Measurements from ENCODE around the gene LHFPL6. TPM values are rescaled to one million over a fixed set of nuclear protein-coding genes. Genes with fewer than 3 reads are reported as not detected.

The LHFPL6 gene
- total RNA-seq, 1 experiment from 2014 or later = 3.6 TPM

DNA sequence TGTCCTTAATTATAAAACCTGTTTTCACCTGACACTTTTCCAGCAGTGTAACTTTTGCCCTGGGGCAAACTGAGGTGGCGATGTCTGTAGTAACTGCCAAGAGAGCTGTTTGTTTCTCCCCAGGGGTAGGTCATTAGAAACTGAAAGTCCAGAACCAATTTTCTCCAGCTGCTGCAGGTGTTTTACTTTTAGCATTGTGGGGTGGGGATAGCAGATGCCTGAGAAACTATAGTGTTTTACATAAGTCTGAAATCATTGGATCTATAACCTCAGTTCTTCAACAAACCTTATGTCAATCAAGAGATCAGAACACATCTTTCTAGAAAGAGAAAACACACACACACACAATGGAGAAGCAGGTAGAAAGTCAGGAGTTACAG lies 92.7 kb downstream of the LHFPL6 start:
- Histone ChIP-seq H3K36me3 (ENCODE audit: control insufficient read depth, insufficient read depth, low read length) (no peaks in the 10 kb centered on the region), H3K4me1 (no peaks in the 10 kb centered on the region; the same call in 1 of the 2 replicates), H3K27me3 (replicated peaks; ENCODE audit: control insufficient read depth, insufficient read depth, low read length) (no peaks in the 10 kb centered on the region), H3K4me3 (ENCODE audit: low read depth, low read length) (no peak overlapping the region), H3K9me3 (no peaks in the 10 kb centered on the region)
- POLR2A ChIA-PET = no interaction called here
- BruUV-seq (replicated peaks) = no TSS peak
- H3K27me3 Mint-ChIP-seq (ENCODE audit: insufficient read depth, unreplicated experiment) = peaks cover 13% of the 10 kb centered on the region
- TF ChIP-seq, protein P1, sequence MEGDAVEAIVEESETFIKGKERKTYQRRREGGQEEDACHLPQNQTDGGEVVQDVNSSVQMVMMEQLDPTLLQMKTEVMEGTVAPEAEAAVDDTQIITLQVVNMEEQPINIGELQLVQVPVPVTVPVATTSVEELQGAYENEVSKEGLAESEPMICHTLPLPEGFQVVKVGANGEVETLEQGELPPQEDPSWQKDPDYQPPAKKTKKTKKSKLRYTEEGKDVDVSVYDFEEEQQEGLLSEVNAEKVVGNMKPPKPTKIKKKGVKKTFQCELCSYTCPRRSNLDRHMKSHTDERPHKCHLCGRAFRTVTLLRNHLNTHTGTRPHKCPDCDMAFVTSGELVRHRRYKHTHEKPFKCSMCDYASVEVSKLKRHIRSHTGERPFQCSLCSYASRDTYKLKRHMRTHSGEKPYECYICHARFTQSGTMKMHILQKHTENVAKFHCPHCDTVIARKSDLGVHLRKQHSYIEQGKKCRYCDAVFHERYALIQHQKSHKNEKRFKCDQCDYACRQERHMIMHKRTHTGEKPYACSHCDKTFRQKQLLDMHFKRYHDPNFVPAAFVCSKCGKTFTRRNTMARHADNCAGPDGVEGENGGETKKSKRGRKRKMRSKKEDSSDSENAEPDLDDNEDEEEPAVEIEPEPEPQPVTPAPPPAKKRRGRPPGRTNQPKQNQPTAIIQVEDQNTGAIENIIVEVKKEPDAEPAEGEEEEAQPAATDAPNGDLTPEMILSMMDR (IDR thresholded peaks at IDR 0.05; ENCODE audit: insufficient read depth in 1 of 2, low read depth in 1 of 2, low read length in 1 of 2, severe bottlenecking in 1 of 2, unreplicated experiment in 1 of 2) = no peak
- CTCF ChIA-PET = no interaction called here
- intact Hi-C loops (cut with micrococcal nuclease; ENCODE audit: unreplicated experiment) = no loop called here
- no peak overlapping the region for H3K4me3 Mint-ChIP-seq (ENCODE audit: unreplicated experiment)
- no peak overlapping the region for H3K27ac Mint-ChIP-seq (ENCODE audit: unreplicated experiment)
- peaks cover 9% of the 10 kb centered on the region for H3K4me1 Mint-ChIP-seq (ENCODE audit: low read depth, unreplicated experiment)
- DNase-seq = no peak
- no peaks in the 10 kb centered on the region for H3K36me3 Mint-ChIP-seq (ENCODE audit: insufficient read depth, unreplicated experiment)
- H3K9me3 Mint-ChIP-seq (ENCODE audit: unreplicated experiment) = no peaks in the 10 kb centered on the region

DNA sequence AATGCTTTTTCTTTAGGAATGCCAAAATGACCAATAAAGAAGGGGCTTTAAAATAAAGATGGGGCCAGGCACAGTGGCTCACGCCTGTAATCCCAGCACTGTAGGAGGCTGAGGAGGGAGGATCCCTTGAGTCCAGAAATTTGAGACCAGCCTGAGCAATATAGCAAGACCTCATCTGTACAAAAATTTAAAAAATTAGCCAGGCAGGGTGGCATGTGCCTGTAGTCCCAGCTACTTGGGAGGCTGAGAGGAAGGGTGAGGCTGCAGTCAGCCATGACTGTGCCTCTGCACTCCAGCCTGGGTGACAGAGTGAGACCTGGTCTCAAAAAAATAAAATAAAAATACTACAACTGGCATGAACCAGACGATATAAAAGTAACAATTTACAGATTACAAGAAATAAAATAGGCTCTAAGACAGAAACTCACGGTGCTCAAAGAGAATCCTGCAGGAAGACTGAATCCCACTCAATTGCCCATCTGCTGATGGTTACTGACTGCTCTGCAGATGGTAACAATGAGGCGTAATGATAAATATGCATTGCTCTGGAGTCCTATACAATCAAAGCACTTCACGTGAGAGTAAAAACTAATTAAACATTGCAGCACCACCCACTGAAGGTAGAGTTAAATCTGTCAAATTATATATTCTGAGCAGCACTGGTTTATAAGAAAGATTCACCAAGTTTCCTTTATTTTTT lies 93.2 kb downstream of the LHFPL6 start:
- TF ChIP-seq, protein P1 (IDR thresholded peaks at IDR 0.05; ENCODE audit: insufficient read depth in 1 of 2, low read depth in 1 of 2, low read length in 1 of 2, severe bottlenecking in 1 of 2, unreplicated experiment in 1 of 2) = no peak
- Histone ChIP-seq H3K27me3 (replicated peaks; ENCODE audit: control insufficient read depth, insufficient read depth, low read length) (no peaks in the 10 kb centered on the region), H3K4me3 (ENCODE audit: low read depth, low read length) (no peak overlapping the region), H3K4me1 (peaks cover 2% of the 10 kb centered on the region; the same call in 1 of the 2 replicates), H3K9me3 (no peaks in the 10 kb centered on the region), H3K36me3 (ENCODE audit: control insufficient read depth, insufficient read depth, low read length) (no peaks in the 10 kb centered on the region)
- Mint-ChIP-seq H3K4me1 (ENCODE audit: low read depth, unreplicated experiment) (peaks cover 14% of the 10 kb centered on the region), H3K27me3 (ENCODE audit: insufficient read depth, unreplicated experiment) (peaks cover 18% of the 10 kb centered on the region), H3K36me3 (ENCODE audit: insufficient read depth, unreplicated experiment) (no peaks in the 10 kb centered on the region), H3K4me3 (ENCODE audit: unreplicated experiment) (no peak overlapping the region), H3K27ac (ENCODE audit: unreplicated experiment) (no peak overlapping the region), H3K9me3 (ENCODE audit: unreplicated experiment) (no peaks in the 10 kb centered on the region)
- intact Hi-C loops (cut with micrococcal nuclease; ENCODE audit: unreplicated experiment) = no loop called here
- POLR2A ChIA-PET = no interaction called here
- DNase-seq = no peak
- no TSS peak for BruUV-seq (replicated peaks)
- CTCF ChIA-PET = no interaction called here

DNA sequence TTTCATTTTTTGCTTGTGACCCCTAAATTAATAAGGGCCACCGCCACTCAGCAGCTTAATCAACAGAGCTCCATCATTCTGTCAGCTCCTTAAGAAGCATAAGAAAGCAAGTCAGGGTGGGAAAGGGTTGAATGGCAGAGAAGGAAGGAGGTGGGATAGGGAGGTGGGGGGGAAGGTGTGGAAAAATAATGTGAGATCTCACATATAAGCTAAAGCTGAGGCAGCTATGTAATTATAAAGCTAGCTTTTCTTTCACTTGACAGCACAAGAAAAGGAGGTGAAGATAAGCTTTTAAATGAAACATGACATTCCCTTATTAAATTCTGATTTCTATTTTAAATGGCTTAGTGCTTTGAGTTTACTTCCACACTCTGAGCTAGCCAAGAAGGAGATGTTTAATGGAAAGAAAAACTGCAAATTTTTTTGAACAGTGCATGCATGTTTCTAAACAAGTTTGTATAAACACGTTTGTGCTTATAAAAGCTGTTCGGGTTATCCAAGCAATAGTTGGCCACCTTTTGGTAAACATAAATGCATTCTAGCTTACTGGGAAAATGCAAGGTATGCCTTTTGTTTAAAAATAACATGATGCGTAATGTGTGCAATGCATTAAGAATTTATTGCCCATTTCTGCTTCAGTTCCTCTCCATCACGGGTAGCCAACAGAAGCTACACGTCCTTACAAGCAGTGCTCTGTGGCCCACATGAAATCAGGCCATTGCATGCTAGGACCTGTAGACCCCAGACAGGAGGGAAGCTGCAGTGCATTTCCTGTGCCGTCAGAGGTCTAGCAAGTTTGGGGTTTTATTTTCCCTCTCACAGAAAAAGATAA lies 96.2 kb downstream of the LHFPL6 start:
- peaks cover 7% of the 10 kb centered on the region; the same call in 1 of the 2 replicates for H3K4me1 ChIP-seq
- BruUV-seq (replicated peaks) = no TSS peak
- no peaks in the 10 kb centered on the region for H3K9me3 ChIP-seq
- no peak overlapping the region for H3K4me3 Mint-ChIP-seq (ENCODE audit: unreplicated experiment)
- no peak overlapping the region for H3K27ac Mint-ChIP-seq (ENCODE audit: unreplicated experiment)
- no peaks in the 10 kb centered on the region for H3K9me3 Mint-ChIP-seq (ENCODE audit: unreplicated experiment)
- intact Hi-C loops (cut with micrococcal nuclease; ENCODE audit: unreplicated experiment) = no loop called here
- no peaks in the 10 kb centered on the region for H3K36me3 ChIP-seq (ENCODE audit: control insufficient read depth, insufficient read depth, low read length)
- H3K4me1 Mint-ChIP-seq (ENCODE audit: low read depth, unreplicated experiment) = peaks cover 9% of the 10 kb centered on the region
- ChIA-PET CTCF (interaction anchor here (0.6 to 0.9 kb wide), 2 partner anchors 10 to 111 kb away, joined by 3 read pairs; no protein-coding TSS in a partner anchor), POLR2A (no interaction called here)
- no peak for DNase-seq
- H3K36me3 Mint-ChIP-seq (ENCODE audit: insufficient read depth, unreplicated experiment) = no peaks in the 10 kb centered on the region
- peaks cover 15% of the 10 kb centered on the region for H3K27me3 Mint-ChIP-seq (ENCODE audit: insufficient read depth, unreplicated experiment)
- H3K27me3 ChIP-seq (replicated peaks; ENCODE audit: control insufficient read depth, insufficient read depth, low read length) = no peaks in the 10 kb centered on the region
- no peak overlapping the region for H3K4me3 ChIP-seq (ENCODE audit: low read depth, low read length)
- TF ChIP-seq, protein P1 (IDR thresholded peaks at IDR 0.05; ENCODE audit: insufficient read depth in 1 of 2, low read depth in 1 of 2, low read length in 1 of 2, severe bottlenecking in 1 of 2, unreplicated experiment in 1 of 2) = no peak
